ENCODE measurements around the gene RBM24. TPM values are rescaled to one million over a fixed set of nuclear protein-coding genes. Genes with fewer than 3 reads are reported as not detected.
A peak's percentile ranks its signal among the peaks of the same experiment; 100 is the strongest.

The RBM24 gene
- total and polyA plus RNA-seq, 2 of the 13 experiments (the other 11 are each of a cell fraction or from before 2014, with no cell fraction given), result 1.5 to 14.2 TPM

DNA sequence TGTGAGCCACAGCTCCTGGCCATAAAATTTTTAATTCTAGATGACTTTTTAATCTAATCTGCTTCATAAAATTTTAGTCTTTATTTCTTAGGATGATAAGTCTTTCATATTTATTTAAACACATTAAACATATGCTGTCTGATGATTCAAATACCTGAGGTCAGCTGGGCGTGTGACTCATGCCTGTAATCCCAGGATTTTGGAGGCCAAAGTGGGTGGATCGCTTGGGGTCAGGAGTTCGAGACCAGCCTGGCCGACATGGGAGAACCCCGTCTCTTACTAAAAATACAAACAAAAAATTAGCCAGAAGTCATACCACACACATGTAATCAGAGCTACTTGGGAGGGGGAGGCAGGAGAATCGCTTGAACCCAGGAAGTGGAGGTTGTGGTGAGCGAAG lies 53.1 kb downstream of the RBM24 start:
- ATAC-seq, result no peak

DNA sequence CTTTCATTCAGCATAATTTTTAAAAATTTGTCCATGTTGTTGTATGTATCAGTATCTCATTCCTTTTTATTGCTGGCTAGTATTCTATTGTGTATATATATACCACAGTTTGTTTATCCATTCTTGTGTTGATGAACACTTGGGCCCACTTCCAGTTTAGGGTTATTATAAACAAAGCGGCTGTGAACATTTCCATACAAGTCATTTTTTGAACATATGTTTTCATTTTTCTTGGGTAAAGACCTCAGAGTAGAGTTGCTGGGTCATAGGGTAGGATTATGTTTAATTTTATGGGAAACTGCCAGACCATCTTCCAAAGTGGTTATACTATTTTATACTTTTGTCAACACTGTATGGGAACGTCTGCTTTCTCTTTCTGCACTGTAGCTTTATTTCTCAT lies 55.3 kb downstream of the RBM24 start:
- Histone ChIP-seq H3K4me3 (replicated peaks in 1 of 3; ENCODE audit: insufficient read depth in 1 of 3, low read depth in 2 of 3, low read length in 3 of 3) (no peak overlapping the region), H3K9ac (ENCODE audit: insufficient read depth, low read depth, low read length) (no peak overlapping the region), H3K27me3 (ENCODE audit: control insufficient read depth in 1 of 2, insufficient read depth in 2 of 2, low read length in 2 of 2) (no peaks in the 10 kb centered on the region), H3K27ac (ENCODE audit: extremely low read length, insufficient read depth, low read length) (no peak overlapping the region), H3K36me3 (replicated peaks in 1 of 2; ENCODE audit: control insufficient read depth in 1 of 2, insufficient read depth in 2 of 2, low read length in 2 of 2) (no peaks in the 10 kb centered on the region), H4K20me1 (ENCODE audit: insufficient read depth, low read length) (no peaks in the 10 kb centered on the region), H3K79me2 (ENCODE audit: insufficient read depth, low read length) (no peaks in the 10 kb centered on the region), H3K4me1 (ENCODE audit: insufficient read depth, low read length) (peaks cover 11% of the 10 kb centered on the region), H3K4me2 (ENCODE audit: low read depth, low read length) (no peak overlapping the region), H2AFZ (ENCODE audit: low read length) (no peak overlapping the region), H3K9me3 (ENCODE audit: low read length) (0 out of 2 replicates have a peak, but pooled peaks cover under 1% of the 10 kb centered on the region)
- DNase-seq (ENCODE audit: low spot score) (no peak), ATAC-seq (no peak), FAIRE-seq (no peak)
- 34% methylated on average over 2 of the region's 2 CpGs for WGBS (ENCODE audit: low lambda C conversion rate)
- ChIA-PET CTCF (ENCODE audit: low intra/inter-chr PET ratio, low total read pairs) (no interaction called here), POLR2A (no interaction called here)
- in situ Hi-C loops (cut with HindIII; ENCODE audit: extremely low pct_ligation_motif_present, low pct_unique_long_range_greater_than_20kb) (no loop called here), intact Hi-C loops (cut with micrococcal nuclease; ENCODE audit: unreplicated experiment) (loop anchor here (2.0 kb wide), 1 partner anchor 70 kb away; no protein-coding TSS in a partner anchor)
- no TSS peak for BruUV-seq (replicated peaks)
- TF ChIP-seq ZSCAN20 (CRISPR knock-in tag; IDR thresholded peaks at IDR 0.05; ENCODE audit: borderline replicate concordance) (no peak), TAF1 (CRISPR knock-in tag; IDR thresholded peaks at IDR 0.05) (no peak), ZNF891 (CRISPR knock-in tag; IDR thresholded peaks at IDR 0.05) (no peak)
- TF ChIP-seq, protein P1, sequence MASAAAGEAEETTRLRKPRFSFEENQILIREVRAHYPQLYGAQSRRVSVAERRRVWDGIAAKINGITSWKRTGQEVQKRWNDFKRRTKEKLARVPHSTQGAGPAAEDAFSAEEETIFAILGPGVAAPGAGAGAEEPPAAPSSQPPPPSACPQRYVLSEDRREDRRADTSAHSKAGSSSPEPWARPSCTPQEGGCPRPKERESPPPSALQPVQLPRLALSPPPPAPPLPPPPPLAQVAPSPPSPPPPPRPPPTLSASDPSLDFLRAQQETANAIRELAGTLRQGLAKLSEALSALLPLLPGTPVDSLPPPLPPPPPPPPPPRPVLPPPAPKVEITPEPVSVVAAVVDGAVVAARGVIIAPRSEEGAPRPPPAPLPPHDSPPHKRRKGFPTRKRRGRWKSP (CRISPR knock-in tag; IDR thresholded peaks at IDR 0.05), result no peak
- TF ChIP-seq, protein P2, sequence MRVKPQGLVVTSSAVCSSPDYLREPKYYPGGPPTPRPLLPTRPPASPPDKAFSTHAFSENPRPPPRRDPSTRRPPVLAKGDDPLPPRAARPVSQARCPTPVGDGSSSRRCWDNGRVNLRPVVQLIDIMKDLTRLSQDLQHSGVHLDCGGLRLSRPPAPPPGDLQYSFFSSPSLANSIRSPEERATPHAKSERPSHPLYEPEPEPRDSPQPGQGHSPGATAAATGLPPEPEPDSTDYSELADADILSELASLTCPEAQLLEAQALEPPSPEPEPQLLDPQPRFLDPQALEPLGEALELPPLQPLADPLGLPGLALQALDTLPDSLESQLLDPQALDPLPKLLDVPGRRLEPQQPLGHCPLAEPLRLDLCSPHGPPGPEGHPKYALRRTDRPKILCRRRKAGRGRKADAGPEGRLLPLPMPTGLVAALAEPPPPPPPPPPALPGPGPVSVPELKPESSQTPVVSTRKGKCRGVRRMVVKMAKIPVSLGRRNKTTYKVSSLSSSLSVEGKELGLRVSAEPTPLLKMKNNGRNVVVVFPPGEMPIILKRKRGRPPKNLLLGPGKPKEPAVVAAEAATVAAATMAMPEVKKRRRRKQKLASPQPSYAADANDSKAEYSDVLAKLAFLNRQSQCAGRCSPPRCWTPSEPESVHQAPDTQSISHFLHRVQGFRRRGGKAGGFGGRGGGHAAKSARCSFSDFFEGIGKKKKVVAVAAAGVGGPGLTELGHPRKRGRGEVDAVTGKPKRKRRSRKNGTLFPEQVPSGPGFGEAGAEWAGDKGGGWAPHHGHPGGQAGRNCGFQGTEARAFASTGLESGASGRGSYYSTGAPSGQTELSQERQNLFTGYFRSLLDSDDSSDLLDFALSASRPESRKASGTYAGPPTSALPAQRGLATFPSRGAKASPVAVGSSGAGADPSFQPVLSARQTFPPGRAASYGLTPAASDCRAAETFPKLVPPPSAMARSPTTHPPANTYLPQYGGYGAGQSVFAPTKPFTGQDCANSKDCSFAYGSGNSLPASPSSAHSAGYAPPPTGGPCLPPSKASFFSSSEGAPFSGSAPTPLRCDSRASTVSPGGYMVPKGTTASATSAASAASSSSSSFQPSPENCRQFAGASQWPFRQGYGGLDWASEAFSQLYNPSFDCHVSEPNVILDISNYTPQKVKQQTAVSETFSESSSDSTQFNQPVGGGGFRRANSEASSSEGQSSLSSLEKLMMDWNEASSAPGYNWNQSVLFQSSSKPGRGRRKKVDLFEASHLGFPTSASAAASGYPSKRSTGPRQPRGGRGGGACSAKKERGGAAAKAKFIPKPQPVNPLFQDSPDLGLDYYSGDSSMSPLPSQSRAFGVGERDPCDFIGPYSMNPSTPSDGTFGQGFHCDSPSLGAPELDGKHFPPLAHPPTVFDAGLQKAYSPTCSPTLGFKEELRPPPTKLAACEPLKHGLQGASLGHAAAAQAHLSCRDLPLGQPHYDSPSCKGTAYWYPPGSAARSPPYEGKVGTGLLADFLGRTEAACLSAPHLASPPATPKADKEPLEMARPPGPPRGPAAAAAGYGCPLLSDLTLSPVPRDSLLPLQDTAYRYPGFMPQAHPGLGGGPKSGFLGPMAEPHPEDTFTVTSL (CRISPR knock-in tag; IDR thresholded peaks at IDR 0.05; ENCODE audit: borderline replicate concordance), result no peak
- TF ChIP-seq, protein P3, sequence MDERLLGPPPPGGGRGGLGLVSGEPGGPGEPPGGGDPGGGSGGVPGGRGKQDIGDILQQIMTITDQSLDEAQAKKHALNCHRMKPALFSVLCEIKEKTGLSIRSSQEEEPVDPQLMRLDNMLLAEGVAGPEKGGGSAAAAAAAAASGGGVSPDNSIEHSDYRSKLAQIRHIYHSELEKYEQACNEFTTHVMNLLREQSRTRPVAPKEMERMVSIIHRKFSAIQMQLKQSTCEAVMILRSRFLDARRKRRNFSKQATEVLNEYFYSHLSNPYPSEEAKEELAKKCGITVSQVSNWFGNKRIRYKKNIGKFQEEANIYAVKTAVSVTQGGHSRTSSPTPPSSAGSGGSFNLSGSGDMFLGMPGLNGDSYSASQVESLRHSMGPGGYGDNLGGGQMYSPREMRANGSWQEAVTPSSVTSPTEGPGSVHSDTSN (CRISPR knock-in tag; IDR thresholded peaks at IDR 0.05), result no peak

More for the DNA sequence above, 53.1 kb downstream of the RBM24 start:
- DNase-seq (ENCODE audit: low spot score), result no peak
- no peaks in the 10 kb centered on the region for H4K20me1 ChIP-seq (ENCODE audit: insufficient read depth, low read length)
- CTCF ChIA-PET (ENCODE audit: low intra/inter-chr PET ratio, low total read pairs), result no interaction called here
- BruUV-seq (replicated peaks), result no TSS peak
- FAIRE-seq, result no peak
- no peaks in the 10 kb centered on the region for H3K27me3 ChIP-seq (ENCODE audit: control insufficient read depth in 1 of 2, insufficient read depth in 2 of 2, low read length in 2 of 2)
- no peak overlapping the region for H3K4me3 ChIP-seq (replicated peaks in 1 of 3; ENCODE audit: insufficient read depth in 1 of 3, low read depth in 2 of 3, low read length in 3 of 3)
- no peak overlapping the region for H3K4me2 ChIP-seq (ENCODE audit: low read depth, low read length)
- no peaks in the 10 kb centered on the region for H3K36me3 ChIP-seq (replicated peaks in 1 of 2; ENCODE audit: control insufficient read depth in 1 of 2, insufficient read depth in 2 of 2, low read length in 2 of 2)
- in situ Hi-C loops (cut with HindIII; ENCODE audit: extremely low pct_ligation_motif_present, low pct_unique_long_range_greater_than_20kb), result no loop called here
- peaks cover 5% of the 10 kb centered on the region; the same call in 1 of the 2 replicates for H3K9me3 ChIP-seq (ENCODE audit: low read length)
- peak; percentile 68 for TF ChIP-seq FOSL2 (CRISPR knock-in tag; IDR thresholded peaks at IDR 0.05)
- no peak for TF ChIP-seq ZIK1 (CRISPR knock-in tag; IDR thresholded peaks at IDR 0.05; ENCODE audit: borderline replicate concordance, low read depth)
- TF ChIP-seq ZSCAN22 (CRISPR knock-in tag; IDR thresholded peaks at IDR 0.05), result no peak
- 0 out of 2 replicates have a peak, but pooled peaks have one; percentile 11 for TF ChIP-seq HDAC1 (CRISPR knock-in tag; IDR thresholded peaks at IDR 0.05)
- no peaks in the 10 kb centered on the region for H3K79me2 ChIP-seq (ENCODE audit: insufficient read depth, low read length)
- H3K27ac ChIP-seq (ENCODE audit: extremely low read length, insufficient read depth, low read length), result no peak overlapping the region
- H3K4me1 ChIP-seq (ENCODE audit: insufficient read depth, low read length), result peaks cover 11% of the 10 kb centered on the region
- POLR2A ChIA-PET, result interaction anchor here (1.2 kb wide), 2 partner anchors 21 to 23 kb away, joined by 4 to 5 read pairs; no protein-coding TSS in a partner anchor
- no peak overlapping the region for H2AFZ ChIP-seq (ENCODE audit: low read length)
- intact Hi-C loops (cut with micrococcal nuclease; ENCODE audit: unreplicated experiment), result no loop called here
- no peak overlapping the region for H3K9ac ChIP-seq (ENCODE audit: insufficient read depth, low read depth, low read length)
- 38% methylated on average over 7 of the region's 7 CpGs for WGBS (ENCODE audit: low lambda C conversion rate)

Measured in HepG2 (cell line).